Stimulated activated CD8-positive, alpha-beta memory T cell treated with anti-CD3 and anti-CD28 coated beads, Interleukin-4, amount 100 ng/mL, for 24 hours (primary cell): ENCODE data around the gene SCO1.
"Not testable (repeated sequence)": the region's sequence is repeated elsewhere in the genome, so short reads cannot be mapped to it uniquely, and the experiment has no call there.

ENCODE experiments used
- DNase-seq: peaks from one replicate; pipeline ENCODE4 v3.0.0-alpha.2; 2020; ENCODE audit warnings: low read depth

Gene SCO1

DNA sequence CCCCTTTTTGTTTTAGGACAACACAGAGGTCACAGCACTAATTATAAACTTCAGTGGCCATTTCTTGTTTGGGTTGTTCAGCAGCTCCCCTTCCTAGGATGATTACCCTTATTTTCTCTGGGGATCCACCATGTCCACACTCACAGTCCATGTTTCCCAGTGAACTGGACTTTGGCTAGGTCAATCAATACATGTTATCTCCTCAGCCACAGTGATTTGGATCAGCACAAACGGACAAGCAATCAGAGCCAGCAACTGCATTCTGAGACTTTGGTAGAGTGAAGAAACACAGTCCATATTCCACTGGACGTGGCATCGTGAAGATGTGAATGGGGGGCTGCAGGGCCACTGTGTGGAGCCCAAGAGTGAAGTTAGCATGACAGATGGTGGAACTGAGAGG, 27.9 kb upstream of the SCO1 start:
- DNase-seq, result no peak

DNA sequence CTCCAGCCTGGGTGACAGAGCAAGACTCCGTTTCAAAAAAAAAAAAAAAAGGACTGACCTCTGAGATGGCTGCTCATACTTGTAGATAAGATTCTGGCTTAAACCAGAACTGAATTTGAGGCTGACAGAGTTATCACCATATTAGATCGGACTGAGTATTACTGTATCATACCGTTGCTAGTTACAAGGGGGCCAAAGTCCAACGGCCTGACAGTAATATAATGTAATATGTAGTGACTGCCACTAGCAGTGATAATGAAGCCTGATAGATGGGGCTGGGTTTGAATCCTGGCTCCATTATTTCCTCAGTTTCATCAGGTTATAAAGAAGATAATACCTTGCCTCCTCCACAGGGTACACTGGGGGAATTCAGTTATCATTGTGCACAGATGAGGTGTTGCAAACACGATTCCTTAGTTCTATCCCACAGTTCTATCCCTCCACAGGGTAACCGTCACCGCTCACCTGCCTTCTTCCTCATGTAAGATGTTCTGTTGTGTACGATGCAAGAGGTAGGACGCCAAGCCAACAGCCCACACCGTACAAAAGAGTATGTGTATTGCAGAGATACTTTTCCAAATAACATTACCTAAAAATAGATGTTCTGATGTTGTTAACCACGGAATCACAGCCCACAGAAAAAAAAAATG, 27.3 kb upstream of the SCO1 start:
- DNase-seq, result no peak

DNA sequence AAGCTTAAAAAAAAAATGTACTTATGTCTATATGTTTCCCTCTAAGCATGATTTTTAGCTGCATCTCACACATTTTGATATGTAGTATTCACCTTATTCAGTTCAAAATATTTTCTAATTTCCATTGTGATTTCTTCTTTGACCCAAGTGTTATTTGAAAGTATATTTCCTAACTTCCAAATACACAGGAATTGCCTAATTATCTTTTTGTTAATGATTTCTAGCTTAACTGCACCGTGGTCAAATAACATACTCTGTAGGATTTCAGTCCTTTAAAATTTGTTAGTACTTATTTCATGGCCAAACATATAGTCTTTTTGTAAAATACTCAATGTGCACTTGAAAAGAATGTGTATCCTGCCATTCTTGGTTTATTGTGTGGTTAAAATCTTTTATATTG, 21.2 kb upstream of the SCO1 start:
- DNase-seq, result no peak

DNA sequence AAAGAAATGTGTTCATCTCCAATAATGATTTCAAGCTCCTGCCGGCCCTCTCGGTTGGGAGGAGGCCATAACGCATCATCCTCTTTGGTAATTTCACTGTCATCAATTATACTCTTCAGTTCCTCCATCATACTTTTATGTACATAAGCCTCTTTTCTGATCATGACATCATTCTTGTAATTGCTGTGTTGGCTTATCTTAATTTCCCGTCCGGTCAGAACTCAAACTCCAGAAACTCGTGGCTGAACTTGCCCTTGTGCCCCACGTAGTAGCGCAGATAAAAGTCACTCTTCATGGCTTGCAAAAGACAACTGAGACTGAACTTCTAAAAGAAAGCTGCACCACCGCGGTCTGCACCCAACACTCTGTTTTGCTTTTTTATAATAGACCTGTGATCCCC, 18.9 kb upstream of the SCO1 start:
- DNase-seq, result no peak

DNA sequence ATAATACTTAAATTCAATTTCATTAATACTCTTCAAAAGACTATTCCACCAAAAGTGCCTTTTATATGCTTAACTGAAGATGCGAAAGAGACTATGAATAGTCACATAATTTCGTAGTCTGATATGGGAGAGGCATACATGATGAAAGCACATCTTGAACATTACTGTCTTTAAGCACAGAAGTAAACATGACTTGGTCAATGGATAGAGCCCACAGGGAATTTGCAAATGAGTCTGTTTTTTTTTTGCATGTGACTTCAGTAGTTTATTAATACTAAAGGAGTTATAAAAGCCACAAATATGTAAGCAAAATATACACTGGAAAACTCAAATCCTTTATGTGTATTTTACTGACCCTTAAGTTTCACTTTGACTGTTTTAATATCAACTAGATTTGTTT, 16.0 kb upstream of the SCO1 start:
- DNase-seq, result no peak

DNA sequence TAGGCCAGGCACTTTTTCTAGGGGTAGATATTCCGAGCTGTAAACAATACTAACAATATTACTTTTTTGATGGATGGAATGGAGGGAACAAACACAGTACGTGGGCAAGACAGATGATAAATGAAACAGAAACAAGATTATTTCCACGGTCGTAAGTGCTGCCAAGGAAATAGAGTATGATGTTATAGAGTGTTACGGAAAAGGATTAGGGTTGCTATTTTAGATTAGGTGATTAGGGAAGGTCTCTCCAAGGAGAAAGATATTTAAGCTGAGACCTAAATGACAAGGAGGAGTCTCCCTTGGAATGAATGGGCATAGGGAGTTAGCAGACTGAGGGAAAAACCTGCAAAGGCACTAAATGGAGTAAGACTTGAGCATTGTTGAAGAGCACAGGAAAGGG, 8.4 kb upstream of the SCO1 start:
- no peak for DNase-seq

DNA sequence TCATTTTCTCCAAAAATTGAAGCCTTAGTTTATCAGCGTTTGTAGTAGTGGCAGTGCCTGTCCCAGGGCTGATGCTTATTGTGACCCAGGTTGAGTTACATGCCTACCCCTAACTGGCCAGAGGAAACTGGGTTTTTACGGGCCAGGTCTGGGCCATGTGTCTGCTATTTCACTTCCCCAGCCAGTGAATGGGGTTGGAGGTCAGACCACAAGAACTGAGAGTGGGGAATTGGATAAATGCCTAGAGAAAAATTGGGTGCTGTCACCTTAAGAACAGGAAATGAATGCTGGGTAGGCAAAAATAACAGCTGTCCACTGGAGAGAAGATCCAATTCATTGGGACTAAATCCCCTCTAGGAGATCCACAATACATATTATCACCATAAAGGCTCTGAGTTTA, 5.2 kb upstream of the SCO1 start:
- no peak for DNase-seq

DNA sequence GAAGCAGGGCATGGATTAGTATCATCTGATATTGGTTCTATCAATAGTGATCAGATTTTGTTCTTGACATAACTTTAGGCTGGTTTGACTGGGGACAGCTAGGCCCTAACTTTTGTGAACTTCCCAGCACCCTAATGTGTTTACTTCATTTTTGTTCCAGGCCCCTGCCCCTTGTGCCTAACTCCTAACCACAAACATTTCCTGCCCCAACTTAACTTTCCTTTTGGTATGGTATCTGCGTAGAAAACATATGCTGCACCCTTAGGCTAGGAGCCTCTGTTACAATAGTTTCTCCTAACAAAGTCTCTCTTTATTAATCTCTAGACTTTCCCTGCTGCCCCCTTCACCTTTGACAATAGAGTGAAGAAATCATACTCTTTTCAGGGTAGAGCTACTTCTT, 2.5 kb upstream of the SCO1 start:
- no peak for DNase-seq

DNA sequence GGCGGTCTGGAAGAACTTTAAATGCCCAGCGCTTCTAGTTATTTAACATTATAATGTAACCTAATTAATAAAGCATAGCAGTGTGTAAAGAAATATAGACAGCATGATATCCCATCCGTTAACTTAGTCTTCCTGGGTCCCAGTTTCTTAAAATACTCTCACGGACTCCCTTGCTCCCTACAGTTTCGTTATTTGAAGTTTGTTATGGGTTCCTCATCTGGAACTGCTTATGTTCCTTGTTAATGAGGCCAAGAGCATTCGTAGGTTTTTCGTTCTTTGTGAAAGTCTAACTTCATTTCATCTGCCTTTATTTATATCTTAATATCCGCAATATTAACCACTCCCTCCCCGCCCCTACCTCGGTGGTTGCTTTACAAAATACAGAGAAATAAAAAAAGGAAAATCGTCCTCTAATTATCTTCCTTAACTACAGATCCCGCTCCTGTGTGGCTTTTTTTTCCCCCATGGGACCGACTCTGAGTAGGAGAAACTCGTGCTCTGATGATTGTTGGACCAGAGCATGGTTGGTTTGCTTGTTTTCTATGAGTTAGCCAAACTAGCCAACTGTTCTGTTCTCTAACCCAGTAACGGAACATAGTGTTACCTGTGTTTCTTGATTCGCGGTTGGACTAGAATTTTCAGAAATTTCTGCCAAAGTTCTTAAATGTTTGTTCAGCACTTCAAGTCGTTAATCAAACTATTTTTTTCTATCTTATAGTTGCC, 924 bp upstream of the SCO1 start:
- DNase-seq, result no peak

DNA sequence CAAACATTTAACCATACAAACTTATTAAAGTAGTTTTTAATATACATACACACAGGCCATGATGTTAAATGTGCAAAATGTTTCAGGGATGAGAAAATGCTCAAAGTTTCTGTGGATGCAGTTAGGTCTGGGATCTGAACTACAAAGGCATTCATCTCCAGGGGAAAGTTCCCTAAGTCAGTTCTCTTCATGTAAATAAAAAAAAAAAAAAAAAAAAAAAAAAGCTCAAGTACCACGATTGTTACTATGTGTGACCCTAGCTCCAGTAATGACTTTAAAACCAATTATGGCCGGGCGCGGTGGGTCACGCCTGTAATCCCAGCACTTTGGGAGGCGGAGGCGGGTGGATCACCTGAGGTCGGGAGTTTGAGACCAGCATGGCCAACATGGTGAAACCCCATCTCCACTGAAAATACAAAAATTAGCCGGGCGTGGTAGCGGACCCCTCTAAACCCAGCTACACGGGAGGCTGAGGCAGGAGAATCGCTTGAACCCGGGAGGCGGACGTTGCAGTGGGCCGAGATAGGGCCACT, 1.4 kb downstream of the SCO1 start:
- DNase-seq, result not testable (repeated sequence)

DNA sequence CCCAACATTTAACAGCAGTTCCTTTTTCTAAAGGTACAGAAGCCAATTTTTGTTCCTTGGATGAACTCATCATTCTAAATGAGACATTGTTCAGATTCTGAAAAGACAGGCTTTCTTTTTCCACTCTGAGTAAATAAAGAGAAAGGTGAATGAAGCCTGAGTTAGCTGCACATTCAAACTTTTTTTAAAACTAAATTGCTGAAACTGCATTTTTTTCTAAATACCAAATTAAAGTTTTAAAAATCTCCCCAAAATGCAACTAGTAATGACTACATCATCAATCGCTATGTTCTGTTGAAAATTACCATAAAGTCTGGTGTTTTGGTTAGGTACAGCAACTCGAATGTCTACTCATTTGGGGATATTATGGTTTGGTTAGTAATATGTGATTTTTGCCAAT, 9.8 kb downstream of the SCO1 start:
- DNase-seq, result no peak

DNA sequence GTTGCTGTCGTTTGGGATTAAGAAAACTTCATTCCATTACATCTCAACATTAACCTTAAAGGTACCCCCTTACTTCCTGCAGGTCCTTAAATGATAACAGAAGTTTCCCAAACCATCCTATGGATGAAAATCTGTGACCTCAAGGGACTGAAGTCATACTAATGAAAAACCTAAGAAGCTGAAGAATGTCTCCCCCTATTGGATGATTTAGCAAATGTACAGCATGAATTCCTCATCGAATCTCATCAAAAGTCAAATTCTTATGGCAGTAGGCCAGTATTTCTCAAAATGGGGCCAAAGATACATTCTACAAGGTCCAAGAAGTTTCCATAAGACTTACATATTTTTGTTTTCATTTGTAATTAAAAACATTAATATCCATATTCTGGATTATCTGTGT, 13.5 kb downstream of the SCO1 start:
- DNase-seq, result no peak

DNA sequence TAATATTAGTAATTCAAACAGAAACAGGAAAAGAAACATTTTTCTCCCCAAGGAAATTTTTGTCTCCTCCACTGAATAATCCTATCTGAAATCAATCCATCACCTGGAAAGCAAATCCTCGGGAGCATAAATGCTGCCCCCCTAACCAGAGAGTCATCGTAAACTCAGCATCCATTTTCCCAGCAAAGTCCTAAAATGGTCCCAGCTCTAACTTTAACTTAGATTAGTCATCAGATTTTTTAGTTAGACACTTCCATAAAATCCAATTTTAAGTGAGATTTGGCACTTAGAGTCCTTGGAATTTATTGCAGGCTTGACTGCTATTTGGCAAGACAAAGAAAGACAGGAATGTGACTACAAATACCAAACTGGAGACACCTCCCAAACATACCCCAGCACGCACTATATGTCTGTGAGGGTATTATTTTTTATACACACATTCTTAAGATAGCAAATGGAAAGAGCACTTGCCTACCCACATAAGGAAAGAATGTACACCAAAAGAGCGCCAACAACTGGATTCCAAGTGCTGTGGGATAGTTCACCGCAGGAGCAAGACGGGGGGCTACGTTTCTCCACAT, 15.4 kb downstream of the SCO1 start:
- DNase-seq, result no peak

DNA sequence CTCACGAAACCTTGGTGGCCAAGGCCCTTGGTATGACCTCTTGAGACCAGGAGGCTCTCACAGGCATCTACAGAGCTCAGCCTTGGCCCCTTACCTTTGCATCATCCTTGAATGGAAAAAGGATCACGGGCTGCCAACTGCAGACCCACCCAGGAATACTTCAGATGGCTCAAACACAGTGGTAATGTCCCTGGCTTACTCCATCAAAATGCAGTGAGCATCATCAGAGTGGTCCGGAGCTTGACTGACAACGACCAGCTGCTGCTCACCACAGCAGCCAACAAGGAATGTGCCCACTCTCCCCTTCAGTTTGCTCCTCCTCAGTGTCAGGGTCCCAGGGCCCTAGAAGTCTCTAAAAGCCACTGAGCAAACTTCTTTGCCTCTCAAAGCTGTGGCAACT, 22.6 kb downstream of the SCO1 start:
- no peak for DNase-seq

DNA sequence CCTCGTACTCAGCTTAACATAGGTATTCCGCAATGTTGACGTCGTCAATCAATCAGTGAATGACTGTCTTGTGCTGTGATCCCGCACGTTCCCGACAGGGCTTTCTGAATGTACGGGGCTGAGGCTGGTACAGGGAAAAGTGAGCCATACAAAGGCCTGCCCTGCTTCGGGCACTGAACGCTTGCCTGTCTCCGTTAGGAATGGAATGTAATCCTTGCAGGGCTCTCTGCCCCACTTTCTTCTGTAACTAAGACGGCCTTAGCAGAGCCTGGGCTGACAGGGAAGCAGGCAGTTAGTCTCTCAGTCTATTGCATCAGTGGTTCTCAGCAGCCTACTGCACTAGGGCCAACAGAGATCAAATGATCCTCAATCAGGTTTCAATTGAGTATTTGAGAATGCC, 24.0 kb downstream of the SCO1 start:
- no peak for DNase-seq

DNA sequence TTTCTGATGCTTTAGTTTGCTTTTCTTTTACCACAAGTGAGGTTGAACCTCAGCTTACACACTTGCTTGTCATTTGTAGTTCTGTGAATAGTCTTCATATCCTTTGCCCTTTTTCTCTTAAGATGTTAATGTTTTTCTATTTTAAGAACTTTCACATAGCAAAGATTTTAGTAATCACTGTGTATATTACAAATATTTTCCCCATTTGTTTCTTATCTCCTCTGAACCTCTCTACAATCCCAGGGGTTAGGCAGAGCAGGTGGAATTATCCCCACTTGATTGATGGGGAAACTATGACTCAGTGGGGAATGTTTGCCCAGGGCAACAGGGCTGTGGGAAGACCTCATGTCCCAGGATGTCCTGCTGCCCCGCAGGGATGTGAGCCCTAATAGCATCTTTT, 28.6 kb downstream of the SCO1 start:
- DNase-seq, result no peak

DNA sequence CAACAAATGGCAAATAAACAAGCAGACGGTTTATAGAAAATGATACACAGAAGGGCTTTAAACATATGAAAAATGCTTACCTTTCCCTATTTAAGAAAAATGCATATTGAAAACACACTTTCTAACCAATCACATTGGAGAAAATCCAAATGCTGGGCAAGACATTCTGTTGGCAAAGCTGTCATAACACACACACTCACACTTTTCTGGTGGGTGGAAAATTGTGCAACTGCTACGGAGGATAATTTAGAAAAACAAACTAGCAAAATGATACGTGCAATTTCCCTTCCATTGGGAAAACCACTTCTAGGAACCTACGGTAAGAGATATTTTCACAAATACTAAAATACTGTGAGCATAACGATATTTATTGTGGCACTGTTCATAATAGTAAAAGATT, 30.4 kb downstream of the SCO1 start:
- no peak for DNase-seq

DNA sequence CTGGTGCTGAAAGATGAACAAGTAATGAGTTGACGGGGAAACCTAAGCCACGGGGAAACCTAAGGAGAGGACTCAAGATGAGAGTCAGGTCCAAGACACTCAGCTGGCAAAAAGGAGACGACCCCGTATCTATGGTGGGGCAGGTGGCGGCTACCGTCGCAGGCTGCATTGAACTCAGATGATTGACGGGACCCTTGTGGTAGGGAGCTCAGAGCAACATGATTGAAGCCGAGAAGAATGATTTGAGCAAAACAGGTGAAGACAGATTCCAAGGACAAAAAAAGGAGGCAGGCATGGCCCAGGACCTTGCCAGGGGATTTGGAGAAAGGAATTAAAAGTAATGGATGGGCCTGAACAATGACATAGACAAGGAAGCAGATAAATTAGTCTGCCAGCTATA, 32.8 kb downstream of the SCO1 start:
- DNase-seq, result no peak

DNA sequence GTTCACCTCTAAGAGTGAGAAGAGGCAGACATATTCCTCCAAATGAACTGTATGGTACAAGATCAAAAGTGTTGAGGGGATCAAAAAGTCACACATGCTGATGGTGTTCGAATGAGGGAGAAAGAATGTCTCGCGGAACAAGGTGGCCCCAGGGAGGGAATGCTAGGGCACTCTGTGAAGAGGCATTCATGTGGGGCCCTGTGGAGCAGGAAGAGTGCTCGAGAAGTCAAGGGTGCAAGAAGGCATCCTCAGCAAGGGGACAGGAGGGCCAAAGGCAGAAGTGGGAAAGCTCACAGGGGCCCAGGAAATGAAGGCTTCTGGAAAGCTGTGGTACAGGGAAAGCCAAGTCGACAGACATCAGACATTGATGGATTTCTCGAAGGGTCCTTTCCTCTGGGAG, 34.1 kb downstream of the SCO1 start:
- no peak for DNase-seq

DNA sequence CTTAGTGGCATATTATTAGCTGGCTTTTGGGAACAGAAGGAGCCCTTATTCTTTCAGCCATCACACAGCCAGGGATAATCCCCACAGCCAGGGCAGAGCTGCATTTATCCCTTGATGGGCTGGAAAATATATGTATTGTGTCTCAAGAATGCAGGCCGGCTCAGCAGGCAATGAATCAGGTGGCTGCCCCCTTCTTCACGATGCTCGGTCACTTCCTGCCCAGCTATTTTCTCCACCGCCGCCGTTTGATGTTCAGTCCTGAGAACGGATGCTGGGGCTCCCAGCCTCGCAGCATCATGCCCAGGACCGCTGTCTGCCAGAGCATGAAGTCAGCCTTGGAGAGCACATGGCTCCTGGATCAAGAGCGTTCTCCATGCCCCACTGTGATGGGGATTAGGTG, 35.9 kb downstream of the SCO1 start:
- no peak for DNase-seq

DNA sequence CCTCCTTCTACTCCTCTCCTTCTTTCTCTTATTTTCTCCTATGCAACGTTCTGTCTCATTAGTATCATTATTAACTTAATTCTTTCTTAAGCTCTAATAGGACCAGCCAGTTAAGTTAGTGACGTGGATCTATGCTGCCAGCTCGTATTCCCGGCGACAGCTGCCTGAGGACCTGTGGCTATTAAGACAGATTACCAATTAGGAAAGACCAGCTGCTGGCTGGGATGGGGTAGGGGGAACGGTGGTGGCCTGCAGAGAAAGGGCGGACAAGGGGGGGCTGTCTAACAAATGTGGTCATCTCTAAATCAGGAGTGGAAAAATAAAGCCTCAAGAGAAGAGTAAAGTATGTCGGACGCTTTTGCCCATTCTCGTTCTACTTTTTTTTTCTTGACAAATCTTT, 39.5 kb downstream of the SCO1 start:
- no peak for DNase-seq

DNA sequence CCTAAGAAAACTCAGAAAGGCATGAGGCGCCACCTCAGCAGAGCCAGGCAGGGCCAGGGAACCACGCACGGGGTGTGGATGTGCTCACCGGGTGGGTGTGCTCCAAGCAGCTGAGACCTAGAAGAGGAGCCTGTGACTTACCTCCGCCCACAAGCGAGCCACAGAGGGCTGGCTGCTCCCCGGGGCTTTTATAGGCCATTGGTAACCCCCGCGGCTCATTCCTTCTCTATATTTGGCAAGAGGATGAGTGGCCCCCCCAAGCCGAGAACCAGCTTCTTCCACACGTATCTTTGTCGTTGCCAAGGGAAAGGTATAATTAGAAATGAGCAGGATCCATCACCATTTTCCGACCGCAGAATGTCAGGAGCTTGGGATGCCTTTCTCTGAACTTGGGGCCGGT, 40.2 kb downstream of the SCO1 start, which contains the start of gene MYH3:
Gene MYH3, minus strand, starts transcription at position 162 of the 400 bp plus-strand sequence. CDS start 2,245 bp downstream, outside the sequence.
- no peak for DNase-seq

DNA sequence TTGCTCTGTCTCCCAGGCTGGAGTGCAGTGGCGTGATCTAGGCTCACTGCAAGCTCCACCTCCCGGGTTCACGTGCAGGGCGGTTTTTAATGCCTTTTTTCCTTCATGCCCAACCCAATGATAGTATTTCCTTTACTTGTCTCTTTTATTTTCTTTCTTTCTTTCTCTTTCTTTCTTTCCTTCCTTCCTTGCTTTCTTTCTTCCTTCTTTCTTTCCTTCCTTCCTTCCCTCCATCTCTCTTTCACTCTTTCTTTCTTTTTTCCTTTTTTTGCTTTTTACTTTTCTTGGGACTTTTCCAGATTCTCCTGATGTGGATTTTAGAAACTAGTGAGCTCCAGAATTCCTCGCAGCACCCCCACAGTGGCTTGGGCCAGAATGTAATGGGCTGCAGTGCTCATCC, 43.3 kb downstream of the SCO1 start:
- DNase-seq, result no peak
